Neuronal stem cell (in vitro differentiated cells): ENCODE results near the gene ZBTB2. TPM values are rescaled to one million over a fixed set of nuclear protein-coding genes. Genes with fewer than 3 reads are reported as not detected.

ENCODE experiments used
- DNase-seq: peaks from one replicate; pipeline ENCODE4 v3.0.0-alpha.2; 2013; ENCODE audit warnings: low spot score
- H2AFZ ChIP-seq: one replicate; pipeline ENCODE4 v1.6.1; 2013; ENCODE audit warnings: mild to moderate bottlenecking, low read length, inconsistent platforms
- H2AK5ac ChIP-seq: 2 replicates; pipeline ENCODE4 v1.6.1; 2013; ENCODE audit warnings: low read depth, mild to moderate bottlenecking, inconsistent platforms, low read length, moderate library complexity, mixed read lengths
- H2BK120ac ChIP-seq: 2 replicates; pipeline ENCODE4 v1.6.1; 2013; ENCODE audit warnings: low read depth, mild to moderate bottlenecking, inconsistent platforms, low read length, moderate library complexity, mixed read lengths
- H2BK12ac ChIP-seq: one replicate; pipeline ENCODE4 v1.6.1; 2013; ENCODE audit warnings: low read length, inconsistent platforms
- H2BK15ac ChIP-seq: 2 replicates; pipeline ENCODE4 v1.6.1; 2013; ENCODE audit warnings: mild to moderate bottlenecking, low read length, inconsistent platforms, mixed read lengths
- H2BK5ac ChIP-seq: one replicate; pipeline ENCODE4 v1.6.1; 2013; ENCODE audit warnings: inconsistent platforms, mild to moderate bottlenecking, low read length, moderate library complexity
- H3K14ac ChIP-seq: one replicate; pipeline ENCODE4 v1.6.1; 2013; ENCODE audit warnings: low read length, inconsistent platforms
- H3K18ac ChIP-seq: 2 replicates; pipeline ENCODE4 v1.6.1; 2013; ENCODE audit warnings: low read length, inconsistent platforms
- H3K23ac ChIP-seq: 2 replicates; pipeline ENCODE4 v1.6.1; 2013; ENCODE audit warnings: low read depth, mild to moderate bottlenecking, mixed read lengths, low read length, inconsistent platforms; ENCODE audit not compliant: poor library complexity
- H3K27ac ChIP-seq: replicated peaks from 3 replicates; pipeline ENCODE4 v1.5.1; 2013; ENCODE audit warnings: low read length, inconsistent platforms
- H3K27me3 ChIP-seq, 3 experiments: 2 replicates each; pipeline ENCODE4 v1.6.1; 2013; ENCODE audit warnings: low read length in 3 of 3, mild to moderate bottlenecking in 2 of 3, inconsistent platforms in 1 of 3, low read depth in 1 of 3, mixed read lengths in 1 of 3, moderate library complexity in 1 of 3; ENCODE audit not compliant: control insufficient read depth in 3 of 3, insufficient read depth in 3 of 3
- H3K36me3 ChIP-seq, 2 donors: replicated peaks in 1 of 2; 2 replicates each; pipeline ENCODE4 v1.6.1; 2013; ENCODE audit warnings: low read length in 2 of 2; ENCODE audit not compliant: control insufficient read depth in 2 of 2, insufficient read depth in 2 of 2
- H3K4ac ChIP-seq: 2 replicates; pipeline ENCODE4 v1.6.1; 2013; ENCODE audit warnings: inconsistent platforms, mild to moderate bottlenecking, low read length, moderate library complexity
- H3K4me1 ChIP-seq, 2 donors: 1 replicate in 1 of 2; 2 replicates in 1 of 2; pipeline ENCODE4 v1.6.1; 2013; ENCODE audit warnings: low read length in 2 of 2, low read depth in 1 of 2; ENCODE audit not compliant: control insufficient read depth in 2 of 2, insufficient read depth in 1 of 2
- H3K4me2 ChIP-seq: one replicate; pipeline ENCODE4 v1.6.1; 2013; ENCODE audit warnings: mild to moderate bottlenecking, low read length, inconsistent platforms; ENCODE audit not compliant: insufficient read depth, poor library complexity, severe bottlenecking
- H3K4me3 ChIP-seq, 2 donors: 2 replicates each; pipeline ENCODE4 v1.5.1; 2013; ENCODE audit warnings: low read length in 2 of 2, mild to moderate bottlenecking in 2 of 2, inconsistent platforms in 1 of 2, moderate library complexity in 1 of 2
- H3K79me1 ChIP-seq: one replicate; pipeline ENCODE4 v1.6.1; 2013; ENCODE audit warnings: low read depth, mild to moderate bottlenecking, inconsistent platforms, low read length, moderate library complexity
- H3K9ac ChIP-seq: one replicate; pipeline ENCODE4 v1.6.1; 2013; ENCODE audit warnings: mild to moderate bottlenecking, low read depth, low read length, inconsistent platforms; ENCODE audit not compliant: poor library complexity
- H3K9me3 ChIP-seq, 2 donors: replicated peaks in 1 of 2; 2 replicates each; pipeline versions ENCODE3 to v1.6.1; 2013; ENCODE audit warnings: low read length in 2 of 2, mild to moderate bottlenecking in 2 of 2, inconsistent platforms in 1 of 2, low read depth in 1 of 2, mixed read lengths in 1 of 2, moderate library complexity in 1 of 2; ENCODE audit not compliant: control insufficient read depth in 2 of 2, insufficient read depth in 1 of 2
- H4K8ac ChIP-seq: one replicate; pipeline ENCODE4 v1.6.1; 2013; ENCODE audit warnings: low read depth, mild to moderate bottlenecking, inconsistent platforms, low read length, moderate library complexity
- H4K91ac ChIP-seq: one replicate; pipeline ENCODE4 v1.6.1; 2013; ENCODE audit warnings: low read length, low read depth, mild to moderate bottlenecking, inconsistent platforms; ENCODE audit not compliant: poor library complexity
- WGBS, 2 donors: extraction: QIAGEN DNeasy Blood & Tissue Kit; methylation state at CpG; one replicate each; pipeline ENCODE4 v1.1.7; 2013; ENCODE audit warnings: missing lambda C conversion rate in 2 of 2, mixed read lengths in 1 of 2; ENCODE audit not compliant: insufficient read length in 2 of 2, insufficient replicate concordance in 1 of 2; ENCODE audit errors: extremely low coverage in 2 of 2; 5-methylcytosine and 5-hydroxymethylcytosine counted together
- polyA plus RNA-seq, 2 experiments: library from polyadenylated mRNA; stranded (reverse); fragments of 200-250 nt; gene quantifications; one replicate each; pipeline ENCODE4 v1.2.3, GENCODE V29; 2013

Gene ZBTB2, protein sequence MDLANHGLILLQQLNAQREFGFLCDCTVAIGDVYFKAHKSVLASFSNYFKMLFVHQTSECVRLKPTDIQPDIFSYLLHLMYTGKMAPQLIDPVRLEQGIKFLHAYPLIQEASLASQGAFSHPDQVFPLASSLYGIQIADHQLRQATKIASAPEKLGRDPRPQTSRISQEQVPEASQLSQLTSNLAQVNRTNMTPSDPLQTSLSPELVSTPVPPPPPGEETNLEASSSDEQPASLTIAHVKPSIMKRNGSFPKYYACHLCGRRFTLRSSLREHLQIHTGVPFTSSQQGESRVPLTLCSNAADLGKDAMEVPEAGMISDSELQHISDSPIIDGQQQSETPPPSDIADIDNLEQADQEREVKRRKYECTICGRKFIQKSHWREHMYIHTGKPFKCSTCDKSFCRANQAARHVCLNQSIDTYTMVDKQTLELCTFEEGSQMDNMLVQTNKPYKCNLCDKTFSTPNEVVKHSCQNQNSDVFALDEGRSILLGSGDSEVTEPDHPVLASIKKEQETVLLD
- 8.2 TPM for polyA plus RNA-seq (2013, experiment 1 of 2)
- 7.9 TPM for polyA plus RNA-seq (2013, experiment 2 of 2)

DNA sequence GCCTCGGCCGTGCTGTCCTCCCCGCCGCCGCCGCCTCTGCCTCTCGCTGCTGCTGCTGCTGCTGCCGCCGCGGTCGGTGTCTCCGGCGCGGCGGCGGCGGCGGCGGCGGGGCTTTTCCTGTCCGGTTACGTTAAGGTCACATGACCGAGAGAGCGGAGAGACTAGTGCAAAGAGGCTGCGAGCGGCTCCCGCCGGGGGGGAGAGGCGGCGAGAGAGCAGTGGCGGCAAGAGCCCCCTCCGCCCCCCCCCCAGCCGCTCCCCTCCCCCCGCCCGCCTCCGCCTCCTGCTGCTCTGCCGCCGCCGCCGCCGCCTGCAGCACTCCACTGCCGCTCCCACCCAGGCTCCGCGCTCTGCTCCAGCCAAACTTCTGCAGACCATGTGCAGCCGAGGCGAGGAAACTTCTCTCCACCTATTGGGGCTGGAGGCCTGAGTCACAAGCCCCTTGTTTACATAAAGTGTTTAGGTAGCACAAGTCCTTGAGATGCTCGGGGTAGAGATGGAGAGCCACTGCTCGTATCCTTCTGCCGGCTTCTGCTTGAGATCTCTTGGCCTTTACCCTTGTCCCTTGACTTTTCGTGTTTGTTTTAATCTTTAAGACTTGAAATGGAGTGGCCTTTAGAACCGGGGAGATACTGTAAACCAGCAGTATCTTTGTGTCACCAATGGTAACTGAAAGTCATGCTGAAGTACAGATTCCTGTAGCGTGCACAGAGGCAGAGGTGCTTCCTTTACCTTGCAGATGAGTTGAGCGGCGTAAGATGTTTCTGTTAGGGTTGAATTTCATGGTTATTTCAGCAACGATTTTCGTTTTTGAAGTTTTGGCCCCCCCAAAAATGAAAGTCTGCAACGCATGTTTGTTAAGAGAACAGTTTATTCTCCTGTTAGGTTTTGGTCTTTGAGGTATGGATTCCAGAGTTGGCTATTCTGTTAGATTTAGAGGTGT is at the start of gene ZBTB2:
Gene ZBTB2 (minus strand): TSS at position 89 of the 943 bp plus-strand sequence. CDS start 17,922 bp downstream, outside the sequence.
- peak; percentile 66 for DNase-seq
- Histone ChIP-seq H2BK15ac (peak within 1 kb of the TSS; percentile 22), H2BK12ac (peak within 1 kb of the TSS; percentile 52), H3K4me2 (peak within 1 kb of the TSS; percentile 83), H3K36me3 (peaks cover 2 to 56% of the 10 kb centered on the region in 2 donors), H2BK5ac (peak within 1 kb of the TSS; percentile 99), H2AK5ac (peak within 1 kb of the TSS; percentile 96), H4K8ac (peak within 1 kb of the TSS; percentile 93), H3K9ac (peak within 1 kb of the TSS; percentile 99), H3K18ac (peak within 1 kb of the TSS; percentile 99), H4K91ac (peak within 1 kb of the TSS; percentile 82), H3K79me1 (peaks cover 2% of the 10 kb centered on the region), H3K4me1 (peaks cover 6 to 17% of the 10 kb centered on the region in 2 donors), H2AFZ (peak within 1 kb of the TSS; percentile 77), H3K4me3 (peak within 1 kb of the TSS; percentile 61 to 99), H3K27ac (peak within 1 kb of the TSS; percentile 100), H3K9me3 (no peaks in the 10 kb centered on the region), H2BK120ac (no peak within 1 kb of the TSS), H3K23ac (peak within 1 kb of the TSS; percentile 99), H3K14ac (peak within 1 kb of the TSS; percentile 98), H3K27me3 (no peaks in the 10 kb centered on the region), H3K4ac (peak within 1 kb of the TSS; percentile 44)
- WGBS, 2 donors: no CpG with 5 or more reads among the region's 57 CpGs

DNA sequence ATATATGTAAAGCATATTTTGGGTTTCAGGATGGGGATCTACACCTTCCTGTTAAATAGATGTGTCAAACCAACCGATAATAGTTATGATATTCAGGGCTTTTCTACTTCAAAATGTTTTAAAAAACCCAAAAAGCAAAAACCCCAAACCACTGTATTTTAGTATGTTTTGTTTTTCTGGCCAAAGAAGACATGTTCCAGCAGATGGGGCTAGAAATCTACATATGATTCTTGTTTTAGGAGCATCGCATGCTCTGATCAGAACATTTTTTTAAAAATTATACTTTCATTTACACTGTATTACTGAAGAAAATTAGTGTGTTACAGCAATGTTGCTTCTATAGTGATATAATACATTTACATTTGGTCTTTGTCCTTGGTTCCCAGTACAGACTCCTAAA is 49.6 kb upstream of the ZBTB2 start:
- Histone ChIP-seq H3K27ac (no peak overlapping the region), H3K9ac (no peak overlapping the region), H2AK5ac (no peak overlapping the region), H3K18ac (no peak overlapping the region), H2BK15ac (no peak overlapping the region), H2BK12ac (no peak overlapping the region), H3K36me3 (peaks cover 11 to 86% of the 10 kb centered on the region in 2 donors), H3K9me3 (no peaks in the 10 kb centered on the region), H4K8ac (no peak overlapping the region), H2BK120ac (no peak overlapping the region), H3K23ac (no peak overlapping the region), H3K79me1 (peaks cover 2% of the 10 kb centered on the region), H3K27me3 (no peaks in the 10 kb centered on the region), H3K4me3 (no peak overlapping the region), H2BK5ac (no peak overlapping the region), H3K14ac (no peak overlapping the region), H4K91ac (no peak overlapping the region), H2AFZ (no peak overlapping the region), H3K4me1 (no peaks in the 10 kb centered on the region), H3K4ac (no peak overlapping the region), H3K4me2 (no peak overlapping the region)
- no peak for DNase-seq
- no CpG with 5 or more reads among the region's 2 CpGs for WGBS, 2 donors

DNA sequence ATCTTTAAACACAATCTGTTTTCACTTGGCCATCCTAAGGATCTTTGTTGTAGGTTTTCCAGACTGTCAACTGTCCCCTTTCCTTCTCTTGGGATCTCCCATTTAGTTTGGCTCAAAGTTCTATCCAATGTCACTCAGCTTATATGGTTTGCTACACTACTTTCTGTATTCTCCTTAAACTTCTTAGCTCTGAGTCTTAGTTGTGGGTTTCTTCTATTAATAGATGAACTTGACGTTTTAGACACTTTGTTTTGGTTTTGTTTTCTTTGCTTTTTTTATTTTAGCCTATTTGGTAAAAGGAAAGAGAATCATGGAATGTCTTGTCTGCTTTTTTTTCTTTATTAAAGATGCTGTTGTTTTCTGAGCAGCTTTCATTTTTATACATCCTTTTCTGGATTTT is 49.1 kb upstream of the ZBTB2 start:
- no peaks in the 10 kb centered on the region for H3K4me1 ChIP-seq
- no peak overlapping the region for H3K14ac ChIP-seq
- DNase-seq: no peak
- H2BK15ac ChIP-seq: no peak overlapping the region
- no peak overlapping the region for H3K4me2 ChIP-seq
- H4K8ac ChIP-seq: no peak overlapping the region
- H2AFZ ChIP-seq: no peak overlapping the region
- H3K36me3 ChIP-seq: peaks cover 11 to 84% of the 10 kb centered on the region in 2 donors
- H3K23ac ChIP-seq: no peak overlapping the region
- no CpG with 5 or more reads among the region's 1 CpG for WGBS, 2 donors
- H3K18ac ChIP-seq: no peak overlapping the region
- H2BK12ac ChIP-seq: no peak overlapping the region
- no peak overlapping the region for H2AK5ac ChIP-seq
- peaks cover 2% of the 10 kb centered on the region for H3K79me1 ChIP-seq
- H3K27me3 ChIP-seq: no peaks in the 10 kb centered on the region
- H3K4ac ChIP-seq: no peak overlapping the region
- H4K91ac ChIP-seq: no peak overlapping the region
- H3K27ac ChIP-seq: no peak overlapping the region
- H3K9me3 ChIP-seq: no peaks in the 10 kb centered on the region
- no peak overlapping the region for H3K9ac ChIP-seq
- H2BK5ac ChIP-seq: no peak overlapping the region
- H2BK120ac ChIP-seq: no peak overlapping the region
- H3K4me3 ChIP-seq: no peak overlapping the region
